GM21723 (cell line): ENCODE results near the gene HHLA2.

Source experiments
- ATAC-seq: cut with Tn5 transposase; IDR thresholded peaks from one replicate; pipeline ENCODE4 v1.9.1; 2021; ENCODE audit warnings: mild to moderate bottlenecking, moderate library complexity; ENCODE audit not compliant: unreplicated experiment

Gene HHLA2

GRCh38 chr3:108416111-108416869, 119.9 kb downstream of the HHLA2 start:
- ATAC-seq: no peak

GRCh38 chr3:108420926-108421325, 124.6 kb downstream of the HHLA2 start:
- no peak for ATAC-seq
